Activated T-cell treated with anti-CD3 and anti-CD28 coated beads for 4 hours (primary cell): ENCODE data around the gene COPS4.
"Not testable (repeated sequence)": the region's sequence is repeated elsewhere in the genome, so short reads cannot be mapped to it uniquely, and the experiment has no call there.

Experiments
- DNase-seq: peaks from one replicate; pipeline ENCODE4 v3.0.0-alpha.2; 2020

The COPS4 gene

GRCh38 chr4:83089410-83090157, 54.6 kb downstream of the COPS4 start:
- no peak for DNase-seq

DNA sequence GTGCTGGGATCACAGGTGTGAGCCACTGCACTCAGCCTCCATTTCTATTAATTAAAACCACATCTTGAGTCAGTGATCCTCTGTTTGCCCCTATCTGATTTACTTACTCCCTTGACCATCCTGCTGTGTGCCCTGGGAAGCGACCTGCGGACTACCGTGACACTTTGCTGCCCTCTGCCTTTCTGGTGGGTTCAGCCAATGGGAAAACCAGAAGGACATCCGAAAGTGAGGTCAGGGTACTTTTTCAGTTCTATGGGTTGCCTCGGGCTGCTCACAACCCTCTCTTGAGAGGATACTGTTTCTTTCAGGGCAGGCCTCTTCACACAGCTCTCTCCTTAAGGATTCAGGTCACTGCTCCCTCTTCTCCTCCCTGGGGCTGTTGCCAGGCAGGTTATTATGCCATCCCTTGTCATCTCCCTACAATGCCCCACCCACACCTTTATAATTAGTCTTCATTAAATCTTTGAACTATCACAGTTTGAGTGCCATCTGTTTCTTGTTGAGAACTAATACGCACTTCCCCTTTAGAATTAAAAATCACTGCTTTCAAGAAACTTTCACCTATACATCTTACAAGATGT, 58.2 kb downstream of the COPS4 start:
- no peak for DNase-seq

GRCh38 chr4:83096397-83096796, 61.4 kb downstream of the COPS4 start:
- DNase-seq = no peak

DNA sequence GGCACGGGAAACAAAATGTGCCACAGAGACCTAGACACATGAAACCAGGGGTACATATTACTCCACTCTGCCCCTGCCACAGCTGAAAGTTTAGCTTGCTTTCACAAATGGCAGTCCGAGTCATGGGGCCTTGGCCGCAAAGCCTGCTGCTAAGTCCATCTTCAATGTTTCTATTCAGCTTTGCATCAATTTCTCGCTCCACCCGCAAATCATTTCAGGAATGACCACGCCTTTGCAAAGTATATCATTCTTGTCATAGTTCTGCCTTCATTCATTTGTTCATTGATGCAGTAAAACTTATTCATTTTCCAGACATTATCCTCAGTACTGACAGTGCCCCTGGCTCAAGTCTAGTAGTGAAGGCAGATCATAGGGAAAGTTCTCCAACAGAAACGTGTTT, 70.0 kb downstream of the COPS4 start:
- DNase-seq = no peak

DNA sequence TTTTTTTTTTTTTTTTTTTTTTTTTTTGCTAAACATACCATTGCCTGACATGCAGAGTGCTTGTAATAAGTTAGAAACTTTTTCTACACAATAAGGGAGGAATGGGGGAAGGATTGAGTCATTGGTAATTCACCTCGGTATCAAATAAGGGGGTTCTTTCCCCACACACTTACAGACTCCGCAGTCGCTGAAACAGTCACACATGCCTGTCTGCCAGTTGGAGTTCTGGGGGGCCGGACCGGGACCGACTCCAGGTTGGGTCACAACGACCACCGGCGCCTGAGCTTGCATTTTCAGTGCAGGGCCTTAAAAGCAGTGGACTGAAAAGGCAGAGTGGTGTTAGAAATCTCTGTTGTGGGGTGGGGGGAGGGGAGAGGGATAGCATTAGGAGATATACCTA, 72.6 kb downstream of the COPS4 start:
- peak; percentile 22 for DNase-seq

DNA sequence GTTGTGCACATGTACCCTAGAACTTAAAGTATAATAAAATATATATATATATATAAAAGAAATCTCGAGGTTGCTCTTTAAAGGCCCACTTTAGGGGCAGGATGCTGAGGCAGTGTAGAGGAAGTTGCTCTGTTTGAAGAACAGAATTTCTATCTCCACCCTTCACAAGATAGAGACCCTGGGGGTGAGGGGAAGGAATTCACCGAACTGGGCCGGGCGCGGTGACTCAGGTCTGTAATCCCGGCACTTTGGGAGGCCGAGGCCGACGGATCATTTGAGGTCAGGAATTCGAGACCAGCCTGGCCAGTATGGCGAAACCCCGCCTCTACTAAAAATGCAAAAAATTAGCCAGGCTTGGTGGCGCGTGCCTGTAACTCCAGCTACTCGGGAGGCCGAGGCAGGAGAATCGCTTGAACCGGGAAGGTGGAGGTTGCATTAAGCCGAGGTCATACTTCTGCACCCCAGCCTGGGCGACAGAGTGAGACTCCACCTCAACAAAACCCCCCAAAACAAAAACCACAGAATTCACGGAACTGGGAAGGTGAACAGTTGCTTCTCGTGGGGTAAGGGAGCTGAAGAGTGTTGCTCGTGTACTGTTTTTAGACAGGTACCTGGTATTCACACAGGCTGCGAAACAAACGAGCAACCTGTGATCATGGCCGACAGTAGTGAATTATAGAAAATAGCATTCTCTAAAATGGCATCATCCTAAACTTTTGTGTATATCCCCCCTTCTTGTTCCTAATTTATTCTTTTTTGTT, 73.3 kb downstream of the COPS4 start:
- no peak for DNase-seq

DNA sequence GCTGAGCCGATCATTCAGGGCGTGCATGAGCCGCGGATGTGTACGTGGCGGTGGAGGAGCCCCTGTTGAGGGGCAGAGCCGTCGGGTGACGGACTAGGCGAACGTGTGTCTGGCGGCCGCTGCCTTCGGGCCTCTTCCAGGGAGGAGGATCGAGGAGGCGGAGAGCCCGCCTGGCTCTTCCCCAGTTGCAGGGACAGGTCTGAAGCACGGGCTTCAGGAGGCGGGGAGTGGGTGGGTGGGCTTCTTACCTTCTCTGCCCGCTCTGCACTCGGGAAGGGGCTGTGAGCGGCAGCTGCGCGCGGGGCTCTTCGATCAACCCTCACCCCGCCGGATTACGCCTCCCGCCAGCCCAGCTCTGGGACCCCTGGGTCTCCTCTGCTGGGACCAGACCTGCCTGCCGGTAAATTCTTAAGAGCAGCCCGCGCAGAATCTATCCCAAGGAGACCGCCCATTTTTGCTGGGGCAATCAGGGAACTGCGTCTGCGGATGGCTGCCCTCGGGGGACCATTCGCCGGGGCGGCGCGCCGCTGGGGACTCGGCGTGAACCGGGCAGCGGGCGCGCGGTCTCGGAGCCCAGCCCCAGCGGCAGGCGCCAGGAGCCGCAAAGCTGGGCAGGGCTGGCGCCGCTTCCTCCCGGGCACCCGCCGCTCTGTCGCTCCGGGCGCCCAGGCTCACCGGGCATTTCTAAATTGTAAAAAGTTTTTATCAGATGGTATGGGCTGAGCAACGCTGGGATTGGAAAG, 74.7 kb downstream of the COPS4 start:
- no peak for DNase-seq

DNA sequence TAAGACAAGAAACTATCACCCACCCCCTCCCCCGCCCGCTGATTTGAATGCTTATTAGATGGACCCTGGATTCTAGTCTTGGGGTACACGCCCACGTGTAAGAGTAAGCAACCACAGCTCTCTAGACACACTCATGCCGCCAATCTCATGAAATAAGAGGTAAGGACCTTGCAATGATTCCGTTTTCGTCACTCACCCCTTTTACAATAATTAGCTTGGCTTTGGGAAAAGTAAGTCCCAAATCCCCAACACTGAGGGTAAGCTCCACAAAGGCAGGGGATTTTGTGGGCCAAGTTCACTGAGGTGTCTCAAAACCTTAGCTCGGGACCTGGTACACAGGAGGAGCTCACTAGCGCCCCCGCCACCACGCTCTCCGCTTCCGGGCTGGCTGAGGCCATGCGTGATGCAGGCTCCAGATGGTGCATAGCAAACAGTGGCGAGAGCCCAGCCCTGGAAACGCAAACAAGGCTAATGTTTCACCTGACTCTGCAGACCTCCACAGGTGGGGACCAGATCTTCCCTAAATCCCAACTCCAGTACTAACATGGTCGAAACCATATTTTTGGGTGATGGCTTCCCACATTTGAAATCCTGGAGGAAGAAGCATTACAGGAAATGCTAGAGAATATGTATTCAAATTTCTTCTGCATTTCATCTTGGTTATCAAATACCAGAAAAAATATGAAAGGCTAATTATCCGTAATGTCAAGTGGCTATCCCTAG, 75.4 kb downstream of the COPS4 start:
- DNase-seq = peak; percentile 83

DNA sequence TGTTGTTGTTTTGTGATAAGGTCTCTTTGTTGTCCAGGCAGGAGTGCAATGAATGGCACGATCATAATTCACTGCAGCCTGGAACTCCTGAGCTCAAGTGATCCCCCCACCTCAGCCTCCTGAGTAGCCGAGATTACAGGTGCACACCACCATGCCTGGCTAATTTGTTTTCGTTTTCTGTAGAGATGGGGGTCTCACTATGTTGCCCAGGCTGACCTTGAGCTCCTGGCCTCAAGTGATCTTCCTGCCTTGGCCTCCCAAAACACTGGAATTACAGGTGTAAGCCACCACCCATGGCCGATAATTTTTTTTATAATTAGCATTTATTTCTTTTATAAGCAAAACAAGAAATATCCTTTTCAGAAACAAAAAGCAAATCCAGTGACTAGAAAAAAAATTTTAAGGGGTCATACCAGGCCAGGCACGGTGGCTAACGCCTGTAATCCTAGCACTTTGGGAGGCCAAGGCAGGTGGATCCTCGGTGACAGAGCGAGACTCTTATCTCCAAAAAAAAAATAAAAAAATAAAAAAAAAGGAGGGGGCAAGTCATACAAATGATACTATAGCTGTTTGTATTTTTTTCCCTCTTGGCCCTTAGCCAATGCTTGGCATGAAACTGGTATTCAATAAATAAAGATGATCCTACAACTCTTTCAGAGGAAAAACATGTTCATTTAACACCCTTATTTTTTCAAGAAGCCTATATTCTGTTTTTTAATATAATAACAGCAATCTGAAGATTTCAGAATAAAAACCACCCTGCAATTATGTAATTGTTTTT, 76.2 kb downstream of the COPS4 start:
- DNase-seq = no peak

DNA sequence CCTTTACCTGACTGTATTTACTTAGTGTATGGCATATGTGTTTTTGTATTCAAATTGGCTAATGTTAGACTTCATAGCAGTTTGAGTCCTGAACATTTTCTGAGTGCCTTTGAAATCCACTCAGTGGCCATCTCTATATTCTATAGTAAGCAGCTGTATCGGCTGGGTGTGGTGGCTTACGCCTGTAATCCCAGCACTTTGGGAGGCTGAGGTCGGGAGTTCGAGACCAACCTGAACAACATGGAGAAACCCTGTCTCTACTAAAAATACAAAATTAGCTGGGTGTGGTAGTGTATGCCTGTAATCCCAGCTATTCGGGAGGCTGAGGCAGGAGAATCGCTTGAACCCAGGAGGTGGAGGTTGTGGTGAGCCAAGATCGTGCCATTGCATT, 76.8 kb downstream of the COPS4 start:
- not testable (repeated sequence) for DNase-seq

GRCh38 chr4:83112231-83112630, 77.2 kb downstream of the COPS4 start:
- DNase-seq = no peak

DNA sequence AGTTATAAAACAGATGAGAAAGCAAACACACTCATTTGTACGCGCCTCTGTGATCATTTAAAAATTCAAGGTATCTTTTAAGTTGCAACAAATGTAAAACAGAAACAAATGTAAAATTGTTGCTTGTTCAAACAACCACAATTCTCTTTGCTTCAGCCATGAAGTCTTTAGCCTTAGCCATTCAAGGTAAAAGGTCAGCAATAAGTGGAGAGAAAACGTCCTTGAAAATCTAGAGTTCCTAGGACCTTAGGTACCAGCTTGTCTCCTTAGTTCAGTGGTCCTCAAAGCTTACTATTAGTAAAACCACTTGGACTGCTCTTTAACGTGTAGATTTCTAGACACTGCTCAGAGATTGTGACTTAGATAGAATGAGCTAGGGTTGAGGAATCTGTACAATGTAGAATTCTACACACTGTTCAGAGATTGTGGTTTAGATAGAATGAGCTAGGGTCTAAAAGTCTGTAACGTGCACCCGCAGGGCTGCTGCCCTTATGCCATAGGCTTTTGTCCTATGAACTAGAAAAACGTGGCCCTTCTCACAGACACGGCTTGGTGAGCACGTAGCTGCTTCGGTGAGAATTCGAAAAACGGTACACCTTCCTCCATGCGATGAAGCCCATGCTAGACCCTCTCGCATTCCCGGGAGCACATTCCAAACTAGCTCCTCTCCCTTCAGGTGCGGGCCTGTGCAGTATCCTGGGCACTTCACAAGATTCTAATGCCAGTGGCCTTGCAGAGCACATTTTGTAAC, 77.9 kb downstream of the COPS4 start:
- no peak for DNase-seq

GRCh38 chr4:83113429-83113786, 78.4 kb downstream of the COPS4 start:
- DNase-seq = no peak

- no peak for DNase-seq
These were observed 79.6 kb downstream of the COPS4 start, which contains the start of gene PLAC8 for GRCh38 chr4:83114576-83114975. TSS of gene PLAC8 (minus strand) at chr4:83114729. CDS start at chr4:83107921, 6,808 bp downstream.

GRCh38 chr4:83115000-83115399, 80.0 kb downstream of the COPS4 start:
- DNase-seq = no peak

DNA sequence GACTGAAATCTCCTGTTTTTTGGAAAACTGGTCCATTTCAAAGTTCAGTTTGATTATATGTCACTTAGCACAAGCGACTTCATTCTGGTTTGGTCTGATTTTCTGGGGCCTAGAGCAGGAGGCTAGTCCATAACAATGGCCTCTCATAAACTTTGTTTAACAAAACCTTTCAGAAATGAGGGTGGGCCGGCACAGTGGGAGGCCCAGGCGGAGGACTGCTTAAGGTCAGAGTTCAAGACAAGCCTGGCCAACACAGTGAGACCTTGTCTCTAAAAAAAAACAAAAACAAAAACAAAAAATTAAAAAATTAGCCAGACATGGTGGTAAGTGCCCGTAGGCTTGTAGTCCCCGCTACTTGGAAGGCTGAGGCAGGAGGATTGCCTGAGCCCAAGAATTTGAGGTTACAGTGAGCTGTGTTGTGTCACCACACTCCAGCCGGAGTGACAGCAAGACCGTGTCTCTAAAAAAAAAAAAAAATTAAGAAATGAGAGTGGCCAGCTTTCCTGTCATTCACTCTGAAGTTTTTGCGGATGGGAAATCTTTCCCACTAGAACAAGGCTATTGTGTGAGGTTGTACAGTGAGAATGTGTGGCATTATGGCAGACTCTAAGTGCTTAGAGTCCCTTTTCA, 80.8 kb downstream of the COPS4 start:
- no peak for DNase-seq

GRCh38 chr4:83118869-83119268, 83.9 kb downstream of the COPS4 start:
- DNase-seq = no peak

DNA sequence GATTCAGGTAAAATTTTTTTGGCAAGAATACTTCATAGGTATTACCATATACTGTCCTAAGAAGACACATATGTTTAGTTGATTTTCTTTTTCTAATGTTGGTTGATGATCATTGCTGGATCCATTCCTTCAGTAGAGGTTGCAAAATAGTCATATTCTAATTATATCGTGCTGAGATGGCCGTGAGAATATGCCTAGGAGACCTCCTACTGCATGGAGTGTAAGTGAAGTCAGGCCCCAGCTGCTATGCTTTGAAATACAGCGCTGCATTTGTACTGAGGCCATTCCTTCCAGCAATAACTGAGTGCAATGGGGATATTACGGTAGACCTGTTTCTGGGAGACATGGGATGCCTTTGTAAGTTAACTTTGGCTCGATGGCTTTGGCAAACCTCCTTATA, 86.3 kb downstream of the COPS4 start:
- DNase-seq = no peak

GRCh38 chr4:83124111-83124780, 89.3 kb downstream of the COPS4 start:
- no peak for DNase-seq
